GM12872 (cell line): Measurements from ENCODE around the gene OCIAD2.
A peak's percentile ranks its signal among the peaks of the same experiment; 100 is the strongest.

Experiments used
- TF ChIP-seq, protein P1 (sequence below): IDR thresholded peaks from 3 replicates; pipeline ENCODE4 v1.5.1; 2011; ENCODE audit warnings: low read depth, mild to moderate bottlenecking, low read length, moderate library complexity; ENCODE audit not compliant: insufficient read depth

OCIAD2 gene, protein sequence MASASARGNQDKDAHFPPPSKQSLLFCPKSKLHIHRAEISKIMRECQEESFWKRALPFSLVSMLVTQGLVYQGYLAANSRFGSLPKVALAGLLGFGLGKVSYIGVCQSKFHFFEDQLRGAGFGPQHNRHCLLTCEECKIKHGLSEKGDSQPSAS

GRCh38 chr4:48906206-48907173 is at the start of gene OCIAD2:
OCIAD2 (minus strand) TSS chr4:48906774; CDS start chr4:48904549, 2,225 bp downstream.
- TF ChIP-seq, protein P1, sequence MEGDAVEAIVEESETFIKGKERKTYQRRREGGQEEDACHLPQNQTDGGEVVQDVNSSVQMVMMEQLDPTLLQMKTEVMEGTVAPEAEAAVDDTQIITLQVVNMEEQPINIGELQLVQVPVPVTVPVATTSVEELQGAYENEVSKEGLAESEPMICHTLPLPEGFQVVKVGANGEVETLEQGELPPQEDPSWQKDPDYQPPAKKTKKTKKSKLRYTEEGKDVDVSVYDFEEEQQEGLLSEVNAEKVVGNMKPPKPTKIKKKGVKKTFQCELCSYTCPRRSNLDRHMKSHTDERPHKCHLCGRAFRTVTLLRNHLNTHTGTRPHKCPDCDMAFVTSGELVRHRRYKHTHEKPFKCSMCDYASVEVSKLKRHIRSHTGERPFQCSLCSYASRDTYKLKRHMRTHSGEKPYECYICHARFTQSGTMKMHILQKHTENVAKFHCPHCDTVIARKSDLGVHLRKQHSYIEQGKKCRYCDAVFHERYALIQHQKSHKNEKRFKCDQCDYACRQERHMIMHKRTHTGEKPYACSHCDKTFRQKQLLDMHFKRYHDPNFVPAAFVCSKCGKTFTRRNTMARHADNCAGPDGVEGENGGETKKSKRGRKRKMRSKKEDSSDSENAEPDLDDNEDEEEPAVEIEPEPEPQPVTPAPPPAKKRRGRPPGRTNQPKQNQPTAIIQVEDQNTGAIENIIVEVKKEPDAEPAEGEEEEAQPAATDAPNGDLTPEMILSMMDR: peak; percentile 16; the same call in 1 of the 3 replicates

GRCh38 chr4:48954314-48954713 is 47.7 kb upstream of the OCIAD2 start:
- TF ChIP-seq, protein P1: no peak

GRCh38 chr4:48949518-48950219 is 43.1 kb upstream of the OCIAD2 start:
- TF ChIP-seq, protein P1: no peak

DNA sequence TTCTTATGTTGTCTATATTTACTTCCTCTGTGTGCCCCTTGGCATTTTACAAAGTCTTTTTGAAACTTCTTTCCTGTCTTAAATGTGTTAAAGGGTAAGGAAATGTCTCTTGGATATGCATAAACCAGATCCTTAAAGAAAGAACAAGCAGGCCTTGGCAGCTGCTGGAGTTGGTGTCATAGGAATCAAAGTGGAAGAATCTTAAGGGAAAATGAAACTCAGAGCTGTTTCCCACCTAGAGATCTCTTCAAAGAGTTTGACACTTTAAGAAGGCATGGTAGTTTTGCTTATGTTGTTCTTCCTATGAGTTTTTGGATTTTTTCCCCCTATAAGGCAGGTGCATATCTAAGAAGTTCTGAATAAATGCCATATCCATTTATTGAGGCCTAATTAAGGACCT is 42.5 kb upstream of the OCIAD2 start:
- TF ChIP-seq, protein P1: no peak

GRCh38 chr4:48947731-48948130 is 41.2 kb upstream of the OCIAD2 start:
- TF ChIP-seq, protein P1: no peak

GRCh38 chr4:48945981-48946380 is 39.4 kb upstream of the OCIAD2 start:
- TF ChIP-seq, protein P1: no peak

GRCh38 chr4:48944756-48945241 is 38.2 kb upstream of the OCIAD2 start:
- TF ChIP-seq, protein P1: peak; percentile 72
